Measurements from ENCODE around the gene FGD6. TPM values are rescaled to one million over a fixed set of nuclear protein-coding genes. Genes with fewer than 3 reads are reported as not detected.

FGD6 gene
- total RNA-seq, 5 donors from 2014 or later (not counting 1 experiment from before 2014, with no cell fraction given), result 0.55 to 1.9 (median 0.70) TPM

GRCh38 chr12:95184121-95184520, 33.1 kb downstream of the FGD6 start:
- H3K4me1 ChIP-seq (ENCODE audit: control insufficient read depth in 1 of 2, extremely low read depth in 1 of 2, insufficient read depth in 2 of 2, low read length in 2 of 2), result no peaks in the 10 kb centered on the region
- H3K27ac Mint-ChIP-seq, result no peak overlapping the region
- H3K9me3 ChIP-seq, result no peaks in the 10 kb centered on the region
- no peak for ATAC-seq (replicated peaks in 1 of 4)
- H3K27ac ChIP-seq (ENCODE audit: low read length), result no peak overlapping the region
- no peak overlapping the region for H3K4me3 Mint-ChIP-seq
- no peaks in the 10 kb centered on the region for H3K36me3 ChIP-seq (ENCODE audit: control insufficient read depth in 2 of 2, extremely low read depth in 1 of 2, insufficient read depth in 1 of 2, low read length in 1 of 2)
- no peaks in the 10 kb centered on the region for H3K27me3 ChIP-seq (replicated peaks in 1 of 2; ENCODE audit: control insufficient read depth in 2 of 2, extremely low read depth in 1 of 2, insufficient read depth in 2 of 2, low read length in 1 of 2)
- POLR2A ChIA-PET, result no interaction called here
- DNase-seq, result no peak
- CTCF ChIA-PET, result interaction anchor here in 1 of 2 donors (0.6 kb wide), 1 partner anchor 75 kb away, joined by 5 read pairs; no protein-coding TSS in a partner anchor
- no peaks in the 10 kb centered on the region for H3K36me3 Mint-ChIP-seq
- H3K9me3 Mint-ChIP-seq, result no peaks in the 10 kb centered on the region
- no peaks in the 10 kb centered on the region for H3K27me3 Mint-ChIP-seq
- H3K4me1 Mint-ChIP-seq, result no peaks in the 10 kb centered on the region
- H3K4me3 ChIP-seq (ENCODE audit: control insufficient read depth in 1 of 2, extremely low read depth in 1 of 2, low read length in 1 of 2), result no peak overlapping the region

GRCh38 chr12:95182868-95183415, 34.3 kb downstream of the FGD6 start:
- peaks cover 0 to 3% of the 10 kb centered on the region in 2 donors for H3K27me3 Mint-ChIP-seq
- 68% methylated on average over 4 of the region's 5 CpGs for WGBS (ENCODE audit: insufficient coverage)
- POLR2A ChIA-PET, result interaction anchor here (0.5 to 0.6 kb wide), 2 partner anchors 19 to 429 kb away, joined by 3 to 4 read pairs; no protein-coding TSS in a partner anchor

GRCh38 chr12:95181103-95181502, 36.2 kb downstream of the FGD6 start:
- H3K9me3 ChIP-seq, result no peaks in the 10 kb centered on the region
- ChIA-PET CTCF (interaction anchor here in 1 of 2 donors (1.4 kb wide), 1 partner anchor 353 kb away, joined by 3 read pairs; no protein-coding TSS in a partner anchor), POLR2A (interaction anchor here (0.5 to 0.6 kb wide), 2 partner anchors 436 to 1465 kb away, joined by 3 read pairs; no protein-coding TSS in a partner anchor)
- H3K4me3 ChIP-seq (ENCODE audit: control insufficient read depth in 1 of 2, extremely low read depth in 1 of 2, low read length in 1 of 2), result no peak overlapping the region
- H3K36me3 ChIP-seq (ENCODE audit: control insufficient read depth in 2 of 2, extremely low read depth in 1 of 2, insufficient read depth in 1 of 2, low read length in 1 of 2), result no peaks in the 10 kb centered on the region
- no peaks in the 10 kb centered on the region for H3K27me3 ChIP-seq (replicated peaks in 1 of 2; ENCODE audit: control insufficient read depth in 2 of 2, extremely low read depth in 1 of 2, insufficient read depth in 2 of 2, low read length in 1 of 2)
- H3K4me1 ChIP-seq (ENCODE audit: control insufficient read depth in 1 of 2, extremely low read depth in 1 of 2, insufficient read depth in 2 of 2, low read length in 2 of 2), result no peaks in the 10 kb centered on the region
- no peaks in the 10 kb centered on the region for H3K9me3 Mint-ChIP-seq
- no peak overlapping the region for H3K4me3 Mint-ChIP-seq
- no CpG with 5 or more reads among the region's 2 CpGs for WGBS (ENCODE audit: insufficient coverage)
- ATAC-seq (replicated peaks in 1 of 4) (no peak), DNase-seq (no peak)
- no peaks in the 10 kb centered on the region for H3K36me3 Mint-ChIP-seq
- H3K27ac ChIP-seq (ENCODE audit: low read length), result no peak overlapping the region
- peaks cover 0 to 3% of the 10 kb centered on the region in 2 donors for H3K27me3 Mint-ChIP-seq
- H3K4me1 Mint-ChIP-seq, result no peaks in the 10 kb centered on the region
- H3K27ac Mint-ChIP-seq, result no peak overlapping the region

More at GRCh38 chr12:95182868-95183415, 34.3 kb downstream of the FGD6 start:
- no peaks in the 10 kb centered on the region for H3K9me3 ChIP-seq
- H3K36me3 Mint-ChIP-seq, result no peaks in the 10 kb centered on the region
- H3K4me3 Mint-ChIP-seq, result no peak overlapping the region
- H3K27me3 ChIP-seq (replicated peaks in 1 of 2; ENCODE audit: control insufficient read depth in 2 of 2, extremely low read depth in 1 of 2, insufficient read depth in 2 of 2, low read length in 1 of 2), result no peaks in the 10 kb centered on the region
- no peak overlapping the region for H3K4me3 ChIP-seq (ENCODE audit: control insufficient read depth in 1 of 2, extremely low read depth in 1 of 2, low read length in 1 of 2)
- H3K27ac ChIP-seq (ENCODE audit: low read length), result no peak overlapping the region
- CTCF ChIA-PET, result no interaction called here
- no peaks in the 10 kb centered on the region for H3K36me3 ChIP-seq (ENCODE audit: control insufficient read depth in 2 of 2, extremely low read depth in 1 of 2, insufficient read depth in 1 of 2, low read length in 1 of 2)
- ATAC-seq (replicated peaks in 1 of 4), result no peak
- H3K9me3 Mint-ChIP-seq, result no peaks in the 10 kb centered on the region
- H3K4me1 Mint-ChIP-seq, result no peaks in the 10 kb centered on the region
- H3K27ac Mint-ChIP-seq, result no peak overlapping the region
- DNase-seq, result no peak
- no peaks in the 10 kb centered on the region for H3K4me1 ChIP-seq (ENCODE audit: control insufficient read depth in 1 of 2, extremely low read depth in 1 of 2, insufficient read depth in 2 of 2, low read length in 2 of 2)

- no CpG with 5 or more reads among the region's 5 CpGs for WGBS (ENCODE audit: insufficient coverage)
- Histone ChIP-seq H3K4me1 (ENCODE audit: control insufficient read depth in 1 of 2, extremely low read depth in 1 of 2, insufficient read depth in 2 of 2, low read length in 2 of 2) (no peaks in the 10 kb centered on the region), H3K9me3 (no peaks in the 10 kb centered on the region), H3K27ac (ENCODE audit: low read length) (no peak overlapping the region), H3K4me3 (ENCODE audit: control insufficient read depth in 1 of 2, extremely low read depth in 1 of 2, low read length in 1 of 2) (no peak overlapping the region), H3K27me3 (replicated peaks in 1 of 2; ENCODE audit: control insufficient read depth in 2 of 2, extremely low read depth in 1 of 2, insufficient read depth in 2 of 2, low read length in 1 of 2) (no peaks in the 10 kb centered on the region), H3K36me3 (ENCODE audit: control insufficient read depth in 2 of 2, extremely low read depth in 1 of 2, insufficient read depth in 1 of 2, low read length in 1 of 2) (no peaks in the 10 kb centered on the region)
- Mint-ChIP-seq H3K27me3 (peaks cover 0 to 3% of the 10 kb centered on the region in 2 donors), H3K36me3 (no peaks in the 10 kb centered on the region), H3K4me1 (no peaks in the 10 kb centered on the region), H3K4me3 (no peak overlapping the region), H3K27ac (no peak overlapping the region), H3K9me3 (no peaks in the 10 kb centered on the region)
- ATAC-seq (replicated peaks in 1 of 4) (no peak), DNase-seq (no peak)
- ChIA-PET CTCF (no interaction called here), POLR2A (interaction anchor here in 1 of 2 donors (0.5 kb wide), 1 partner anchor 341 kb away, joined by 6 read pairs; no protein-coding TSS in a partner anchor)
These were observed 38.3 kb downstream of the FGD6 start for GRCh38 chr12:95179011-95179410.

GRCh38 chr12:95178136-95178535, 39.1 kb downstream of the FGD6 start:
- Mint-ChIP-seq H3K4me1 (no peaks in the 10 kb centered on the region), H3K36me3 (no peaks in the 10 kb centered on the region), H3K9me3 (no peaks in the 10 kb centered on the region), H3K27ac (no peak overlapping the region), H3K27me3 (peaks cover 0 to 3% of the 10 kb centered on the region in 2 donors), H3K4me3 (no peak overlapping the region)
- ChIA-PET CTCF (no interaction called here), POLR2A (interaction anchor here in 1 of 2 donors (0.5 kb wide), 1 partner anchor 342 kb away, joined by 6 read pairs; no protein-coding TSS in a partner anchor)
- Histone ChIP-seq H3K36me3 (ENCODE audit: control insufficient read depth in 2 of 2, extremely low read depth in 1 of 2, insufficient read depth in 1 of 2, low read length in 1 of 2) (no peaks in the 10 kb centered on the region), H3K4me1 (ENCODE audit: control insufficient read depth in 1 of 2, extremely low read depth in 1 of 2, insufficient read depth in 2 of 2, low read length in 2 of 2) (no peaks in the 10 kb centered on the region), H3K9me3 (no peaks in the 10 kb centered on the region), H3K27ac (ENCODE audit: low read length) (no peak overlapping the region), H3K4me3 (ENCODE audit: control insufficient read depth in 1 of 2, extremely low read depth in 1 of 2, low read length in 1 of 2) (no peak overlapping the region), H3K27me3 (replicated peaks in 1 of 2; ENCODE audit: control insufficient read depth in 2 of 2, extremely low read depth in 1 of 2, insufficient read depth in 2 of 2, low read length in 1 of 2) (no peaks in the 10 kb centered on the region)
- ATAC-seq (replicated peaks in 1 of 4) (no peak), DNase-seq (no peak)
- WGBS (ENCODE audit: insufficient coverage), result no CpG with 5 or more reads among the region's 4 CpGs

GRCh38 chr12:95177201-95177768, 40.0 kb downstream of the FGD6 start:
- Histone ChIP-seq H3K27me3 (replicated peaks in 1 of 2; ENCODE audit: control insufficient read depth in 2 of 2, extremely low read depth in 1 of 2, insufficient read depth in 2 of 2, low read length in 1 of 2) (no peaks in the 10 kb centered on the region), H3K4me3 (ENCODE audit: control insufficient read depth in 1 of 2, extremely low read depth in 1 of 2, low read length in 1 of 2) (no peak overlapping the region), H3K27ac (ENCODE audit: low read length) (no peak overlapping the region), H3K9me3 (no peaks in the 10 kb centered on the region), H3K4me1 (ENCODE audit: control insufficient read depth in 1 of 2, extremely low read depth in 1 of 2, insufficient read depth in 2 of 2, low read length in 2 of 2) (no peaks in the 10 kb centered on the region), H3K36me3 (ENCODE audit: control insufficient read depth in 2 of 2, extremely low read depth in 1 of 2, insufficient read depth in 1 of 2, low read length in 1 of 2) (no peaks in the 10 kb centered on the region)
- CTCF ChIA-PET, result no interaction called here
- POLR2A ChIA-PET, result no interaction called here
- Mint-ChIP-seq H3K4me3 (no peak overlapping the region), H3K27me3 (peaks cover 0 to 3% of the 10 kb centered on the region in 2 donors), H3K27ac (no peak overlapping the region), H3K4me1 (no peaks in the 10 kb centered on the region), H3K36me3 (no peaks in the 10 kb centered on the region), H3K9me3 (no peaks in the 10 kb centered on the region)
- DNase-seq, result no peak
- WGBS (ENCODE audit: insufficient coverage), result no CpG with 5 or more reads among the region's 2 CpGs
- no peak for ATAC-seq (replicated peaks in 1 of 4)
